Adrenal gland (tissue), 12 donors: ENCODE data around the gene ECSCR. TPM values are rescaled to one million over a fixed set of nuclear protein-coding genes. Genes with fewer than 3 reads are reported as not detected.

Source experiments
- DNase-seq, 7 donors: peaks; one replicate each; pipeline ENCODE4 v3.0.0-alpha.2; 2019 to 2020
- H3K27ac ChIP-seq, 5 donors: fragments of 200-600 bp; sonication (generic) in 4 of 5; 1 replicate in 3 of 5; 2 replicates in 2 of 5; pipeline versions ENCODE4 v1.5.1 to v1.8.0; 2016 to 2020; ENCODE audit warnings: mild to moderate bottlenecking in 1 of 5
- H3K27me3 ChIP-seq: fragments of 200-600 bp; 2 replicates; pipeline ENCODE4 v1.8.0; 2021
- H3K36me3 ChIP-seq, 2 donors: fragments of 200-600 bp; replicated peaks in 1 of 2; 1 replicate in 1 of 2; 2 replicates in 1 of 2; pipeline versions ENCODE4 v1.5.1 to v1.8.0; 2018 to 2022
- H3K4me1 ChIP-seq, 2 donors: fragments of 200-600 bp; replicated peaks in 1 of 2; 1 replicate in 1 of 2; 2 replicates in 1 of 2; pipeline versions ENCODE4 v1.5.1 to v1.8.0; 2018 to 2021
- H3K4me3 ChIP-seq, 4 donors: fragments of 200-600 bp; sonication (generic) in 3 of 4; one replicate each; pipeline ENCODE4 v1.5.1; 2016 to 2018
- H3K9me3 ChIP-seq, 3 donors: fragments of 200-600 bp; sonication (generic) in 1 of 3; replicated peaks in 1 of 3; 1 replicate in 2 of 3; 2 replicates in 1 of 3; pipeline versions ENCODE4 v1.5.1 to v1.8.0; 2016 to 2021
- CTCF ChIP-seq, 6 experiments: fragments of 450-650 bp in 4 of 6; fragments of 200-600 bp in 2 of 6; sonication (generic) in 1 of 6; IDR thresholded peaks; 1 replicate in 5 of 6; 2 replicates in 1 of 6; pipeline versions ENCODE4 v1.5.1 to v1.8.0; 2016 to 2021; ENCODE audit warnings: antibody characterized with exemption in 6 of 6, mild to moderate bottlenecking in 2 of 6, moderate library complexity in 1 of 6
- POLR2A ChIP-seq, 2 donors: fragments of 450-650 bp; IDR thresholded peaks; one replicate each; pipeline ENCODE4 v1.6.1; 2017; ENCODE audit warnings: antibody characterized with exemption in 2 of 2, mild to moderate bottlenecking in 2 of 2, moderate library complexity in 1 of 2
- WGBS, 4 donors: extraction: QIAGEN DNeasy Blood & Tissue Kit in 2 of 4; methylation state at CpG; one replicate each; pipeline versions ENCODE4 v1.1.5 to v1.1.7; 2013 to 2017; 5-methylcytosine and 5-hydroxymethylcytosine counted together
- intact Hi-C, 2 donors: fragments of 100-400 bp; cut with DNase I; formaldehyde crosslinking; loops; one replicate each; pipeline versions ENCODE4 v1.14.1 to v1.15.0; 2022 to 2023
- polyA plus RNA-seq, 3 donors: library from polyadenylated mRNA; stranded (reverse); fragments of 200-250 nt in 2 of 3; fragments of 350-450 nt in 1 of 3; fragmentation: Illumina TruSeq in 1 of 3; extraction: RNeasy Lipid Tissue Mini Kit (QIAGEN cat#74804) in 1 of 3; gene quantifications; one replicate each; pipeline ENCODE4 v1.2.3, GENCODE V29; 2013 to 2014
- total RNA-seq, 9 donors: library from RNA; depleted of rRNA in 4 of 9; stranded (reverse); fragments of >200 nt in 4 of 9; fragments of 120-200 nt in 1 of 9; fragmentation: NEBNext Ultra II Directional in 1 of 9; extraction: Animal tissue kit (Norgen Biotek cat#: 25700) in 1 of 9; gene quantifications; one replicate each; pipeline versions ENCODE4 v1.1.0 to v1.2.4, GENCODE V29; 2013 to 2023
- donor health status: healthy with polysubstance abuse.
- donor health status: Bipolar disorder and iron deficiency.
- donor health status: DM: yes; HTN: yes; CAD: no.
- donor health status: DM: no; HTN: no; CAD: no.
- donor health status: DM: no; HTN: no; CAD: no.
- donor health status: DM: yes; HTN: yes; CAD: no.

Gene ECSCR
- total and polyA plus RNA-seq, 12 donors: 4.6 to 24.8 (median 11.5) TPM

- Histone ChIP-seq H3K27ac (peak overlapping the region; percentile 74 to 98 (median 93)), H3K36me3 (no peaks in the 10 kb centered on the region), H3K4me1 (peaks cover 4 to 14% of the 10 kb centered on the region in 2 donors), H3K4me3 (peak overlapping the region in 2 of 4 donors; percentile 33 to 58), H3K9me3 (no peaks in the 10 kb centered on the region), H3K27me3 (no peaks in the 10 kb centered on the region)
- WGBS, 4 donors: 64 to 68% (median 65%) methylated on average over 5 of the region's 5 CpGs
- TF ChIP-seq CTCF (IDR thresholded peaks at IDR 0.05): no peak
- no peak for TF ChIP-seq POLR2A (IDR thresholded peaks at IDR 0.05)
- intact Hi-C loops: no loop called here
- DNase-seq: peak in 1 of 7 donors; percentile 5
Measured at GRCh38 chr5:139404484-139404840, 58.1 kb downstream of the ECSCR start.

- Histone ChIP-seq H3K27me3 (no peaks in the 10 kb centered on the region), H3K4me3 (peak within 1 kb of the TSS in 2 of 4 donors; percentile 33 to 58), H3K9me3 (no peaks in the 10 kb centered on the region), H3K36me3 (no peaks in the 10 kb centered on the region), H3K4me1 (peaks cover 4 to 14% of the 10 kb centered on the region in 2 donors), H3K27ac (peak within 1 kb of the TSS; percentile 74 to 98 (median 93))
- WGBS, 4 donors: 0 to 2% (median 1%) methylated on average over 11 to 41 of the region's 41 CpGs
- intact Hi-C loops: no loop called here
- no peak for TF ChIP-seq CTCF (IDR thresholded peaks at IDR 0.05)
- peak in 1 of 2 donors; percentile 28 for TF ChIP-seq POLR2A (IDR thresholded peaks at IDR 0.05)
- DNase-seq: peak; percentile 95 to 99 (median 98)
Measured at GRCh38 chr5:139403787-139404483, 58.6 kb downstream of the ECSCR start, which contains the start of gene SPATA24. Gene SPATA24, minus strand, starts transcription at chr5:139404089. Its CDS starts 29 bp downstream, at chr5:139404060.

- no peaks in the 10 kb centered on the region for H3K36me3 ChIP-seq
- H3K4me3 ChIP-seq: peak overlapping the region in 2 of 4 donors; percentile 33 to 58
- TF ChIP-seq POLR2A (IDR thresholded peaks at IDR 0.05): no peak
- TF ChIP-seq CTCF (IDR thresholded peaks at IDR 0.05): no peak
- peaks cover 4 to 14% of the 10 kb centered on the region in 2 donors for H3K4me1 ChIP-seq
- intact Hi-C loops: no loop called here
- WGBS, 4 donors: 14 to 21% (median 16%) methylated on average over 5 to 7 of the region's 7 CpGs
- H3K27me3 ChIP-seq: no peaks in the 10 kb centered on the region
- H3K9me3 ChIP-seq: no peaks in the 10 kb centered on the region
- peak overlapping the region; percentile 74 to 98 (median 93) for H3K27ac ChIP-seq
- DNase-seq: no peak
Measured at GRCh38 chr5:139403418-139403786, 59.1 kb downstream of the ECSCR start.

GRCh38 chr5:139402561-139403158, 59.9 kb downstream of the ECSCR start:
- no peak overlapping the region for H3K4me3 ChIP-seq
- H3K9me3 ChIP-seq: no peaks in the 10 kb centered on the region
- H3K27me3 ChIP-seq: no peaks in the 10 kb centered on the region
- TF ChIP-seq CTCF (IDR thresholded peaks at IDR 0.05) (peak in 3 of 6 experiments; percentile 22 to 32 (median 29)), POLR2A (IDR thresholded peaks at IDR 0.05) (no peak)
- peak overlapping the region in 1 of 5 donors; percentile 98 for H3K27ac ChIP-seq
- WGBS, 4 donors: 61 to 71% (median 67%) methylated on average over 6 to 7 of the region's 7 CpGs
- intact Hi-C loops: no loop called here
- no peaks in the 10 kb centered on the region for H3K36me3 ChIP-seq
- peak in 4 of 7 donors; percentile 24 to 64 (median 35) for DNase-seq
- peaks cover 4 to 14% of the 10 kb centered on the region in 2 donors for H3K4me1 ChIP-seq
